Measurements from ENCODE around the gene PROSER1.
"Not testable (repeated sequence)": the region's sequence is repeated elsewhere in the genome, so short reads cannot be mapped to it uniquely, and the experiment has no call there.

Gene PROSER1

DNA sequence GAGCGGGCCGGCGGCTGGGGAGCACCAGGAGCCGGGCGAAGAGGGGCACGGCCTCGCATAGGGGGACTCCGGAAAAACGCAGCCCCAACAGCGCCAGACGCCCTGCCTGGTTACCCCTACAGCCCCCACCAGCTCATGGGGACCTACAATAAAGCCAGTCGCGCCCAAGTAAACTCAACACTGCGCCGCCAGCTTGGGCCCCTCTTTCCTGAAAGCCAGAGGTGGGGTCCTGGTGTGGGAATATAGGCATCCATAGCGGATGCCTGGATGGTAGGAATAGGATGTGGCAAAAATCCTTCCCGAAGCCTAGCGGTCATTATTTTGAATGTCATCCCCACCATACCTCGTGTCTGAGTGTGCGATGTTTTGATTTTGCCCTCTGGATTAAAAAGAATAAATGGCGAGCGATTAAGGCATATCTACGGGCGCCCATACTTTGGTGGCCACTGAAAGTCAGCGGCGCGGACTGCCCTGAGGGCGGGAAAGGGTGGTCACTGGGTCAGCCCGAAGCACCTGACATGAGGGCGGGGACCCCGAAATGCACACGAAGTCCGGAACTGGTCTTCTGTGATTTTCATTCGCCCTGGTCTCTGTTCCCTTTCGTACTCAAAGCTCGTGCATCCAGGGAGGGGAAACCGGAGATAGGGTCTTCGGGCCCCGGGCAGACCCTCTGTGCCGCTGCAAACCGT lies at the start of gene PROSER1, which contains the start of gene NHLRC3:
Gene PROSER1 (minus strand): TSS at position 210 of the 689 bp plus-strand sequence. CDS start 847 bp downstream, outside the sequence.
Gene NHLRC3 (plus strand): TSS at position 577 of the 689 bp plus-strand sequence. CDS start 184 bp downstream, outside the sequence.
- in situ Hi-C loops (cut with MboI; ENCODE audit: low sequenced_read_pairs) = no loop called here

GRCh38 chr13:39086251-39086945 lies 48.5 kb upstream of the PROSER1 start:
- in situ Hi-C loops (cut with MboI; ENCODE audit: low sequenced_read_pairs) = not testable (repeated sequence)

- in situ Hi-C loops (cut with MboI; ENCODE audit: low sequenced_read_pairs) = no loop called here
Observed at GRCh38 chr13:39073983-39074382, 36.1 kb upstream of the PROSER1 start.

DNA sequence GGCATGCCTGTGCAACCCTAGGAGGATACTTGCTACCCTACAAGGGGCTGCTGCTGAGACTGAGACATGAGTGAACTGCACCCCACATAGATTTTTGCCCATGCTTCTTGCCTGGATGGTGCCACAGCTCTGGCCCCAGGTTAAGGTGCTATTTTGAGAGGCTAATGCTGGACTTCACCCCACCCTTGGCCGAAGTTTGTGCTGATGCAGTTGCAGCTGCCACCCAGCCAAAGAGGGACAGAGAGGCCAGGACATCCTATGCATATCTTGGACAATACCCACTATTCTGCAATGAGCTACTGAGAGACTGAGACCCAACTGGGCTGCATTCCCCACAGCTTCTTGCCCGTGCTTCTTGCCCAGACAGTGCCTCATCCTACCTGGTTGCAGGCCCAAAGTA lies 35.0 kb upstream of the PROSER1 start:
- in situ Hi-C loops (cut with MboI; ENCODE audit: low sequenced_read_pairs) = no loop called here

- in situ Hi-C loops (cut with MboI; ENCODE audit: low sequenced_read_pairs) = no loop called here
Observed at GRCh38 chr13:39062004-39062403, 24.1 kb upstream of the PROSER1 start.

DNA sequence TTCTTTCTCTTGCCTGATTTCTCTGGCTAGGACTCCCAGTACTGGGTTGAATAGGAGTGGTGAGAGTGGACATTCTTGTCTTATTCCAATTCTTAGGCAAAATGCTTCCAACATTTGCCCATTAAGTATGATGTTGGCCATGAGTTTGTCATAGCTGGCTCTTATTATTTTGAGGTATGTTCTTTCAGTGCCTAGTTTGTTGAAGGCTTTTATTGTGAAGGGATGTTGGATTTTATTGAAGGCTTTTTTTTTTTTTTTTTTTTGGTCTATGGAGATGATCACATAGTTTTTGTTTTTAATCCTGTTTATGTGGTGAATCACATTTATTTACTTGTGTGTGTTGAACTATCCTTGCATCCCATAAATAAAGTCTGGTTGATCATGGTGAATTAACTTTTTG lies 20.2 kb upstream of the PROSER1 start:
- in situ Hi-C loops (cut with MboI; ENCODE audit: low sequenced_read_pairs) = no loop called here

- in situ Hi-C loops (cut with MboI; ENCODE audit: low sequenced_read_pairs) = no loop called here
Observed at GRCh38 chr13:39056018-39056417, 18.1 kb upstream of the PROSER1 start.

GRCh38 chr13:39054112-39054511 lies 16.2 kb upstream of the PROSER1 start:
- in situ Hi-C loops (cut with MboI; ENCODE audit: low sequenced_read_pairs) = no loop called here

DNA sequence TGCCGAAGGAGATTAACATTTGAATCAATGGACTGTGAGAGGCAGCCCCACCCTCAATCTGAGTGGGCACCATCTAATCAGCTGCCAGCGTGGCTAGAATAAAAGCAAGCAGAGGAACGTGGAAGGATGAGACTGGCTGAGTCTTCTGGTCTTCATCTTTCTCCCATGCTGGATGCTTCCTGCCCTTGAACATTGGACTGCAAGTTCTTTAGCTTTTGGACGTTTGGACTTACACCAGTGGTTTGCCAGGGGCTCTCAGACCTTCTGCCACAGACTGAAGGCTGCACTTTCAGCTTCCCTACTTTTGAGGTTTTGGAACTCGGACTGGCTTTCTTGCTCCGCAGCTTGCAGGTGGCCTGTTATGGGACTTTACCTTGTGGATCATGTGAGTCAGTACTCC lies 15.1 kb upstream of the PROSER1 start:
- in situ Hi-C loops (cut with MboI; ENCODE audit: low sequenced_read_pairs) = no loop called here

DNA sequence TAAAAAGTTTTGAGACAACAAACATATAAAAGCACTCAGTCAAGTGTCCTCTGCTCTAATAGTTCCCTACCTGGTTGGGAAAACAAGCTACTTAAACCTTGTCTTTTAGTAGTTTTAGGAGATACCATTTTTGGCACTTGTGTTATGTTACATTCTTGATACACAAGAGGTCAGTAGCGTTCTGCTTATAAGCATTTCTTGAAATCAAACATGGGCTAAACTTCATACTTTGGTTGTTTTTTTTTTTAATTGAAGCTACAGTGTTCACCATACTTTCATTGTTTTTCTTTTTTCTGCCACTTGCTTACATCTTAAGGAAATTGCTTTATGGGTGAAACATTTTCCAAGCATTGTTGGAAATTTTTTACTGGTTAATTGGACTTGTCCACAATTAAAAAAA lies 13.3 kb upstream of the PROSER1 start:
- in situ Hi-C loops (cut with MboI; ENCODE audit: low sequenced_read_pairs) = no loop called here

DNA sequence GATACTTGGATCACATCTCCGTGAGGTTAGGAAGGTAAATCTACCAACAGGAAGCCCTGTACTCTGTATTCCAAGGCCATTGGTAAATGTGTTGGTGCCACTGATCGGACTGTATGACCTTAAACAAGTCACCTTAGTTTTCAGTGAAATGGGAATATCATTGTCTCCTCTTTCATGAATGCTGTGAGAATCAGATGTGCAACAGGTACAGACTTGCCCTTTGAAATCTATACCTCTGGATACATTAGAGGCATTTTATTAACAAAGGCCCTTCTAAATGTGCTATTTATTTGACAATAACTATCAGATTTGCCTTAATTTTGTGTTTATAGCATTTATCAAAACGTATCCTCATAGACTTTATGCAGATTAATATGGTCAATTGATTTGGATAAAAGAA lies 11.4 kb upstream of the PROSER1 start:
- in situ Hi-C loops (cut with MboI; ENCODE audit: low sequenced_read_pairs) = no loop called here

DNA sequence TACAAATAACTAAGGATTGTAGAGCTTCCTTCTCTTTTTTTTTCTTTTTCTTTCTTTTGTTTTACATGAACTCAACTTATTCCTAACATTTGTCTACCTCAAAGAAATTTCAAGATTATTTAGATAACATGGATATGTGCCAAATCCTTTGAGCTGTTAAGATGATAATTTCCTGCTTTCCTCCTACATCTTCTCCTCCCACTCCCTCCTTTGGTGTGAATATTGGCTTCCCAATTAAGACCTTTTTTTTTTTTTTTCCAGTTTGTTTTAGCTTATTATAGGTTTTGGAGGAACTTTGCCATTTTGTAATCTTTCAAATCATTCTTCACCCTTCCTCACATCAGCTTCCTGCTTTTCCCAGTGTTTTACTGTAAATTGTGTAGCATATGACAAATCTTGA lies 10.9 kb upstream of the PROSER1 start:
- in situ Hi-C loops (cut with MboI; ENCODE audit: low sequenced_read_pairs) = no loop called here

- in situ Hi-C loops (cut with MboI; ENCODE audit: low sequenced_read_pairs) = no loop called here
Observed at GRCh38 chr13:39047560-39047959, 9.7 kb upstream of the PROSER1 start.

DNA sequence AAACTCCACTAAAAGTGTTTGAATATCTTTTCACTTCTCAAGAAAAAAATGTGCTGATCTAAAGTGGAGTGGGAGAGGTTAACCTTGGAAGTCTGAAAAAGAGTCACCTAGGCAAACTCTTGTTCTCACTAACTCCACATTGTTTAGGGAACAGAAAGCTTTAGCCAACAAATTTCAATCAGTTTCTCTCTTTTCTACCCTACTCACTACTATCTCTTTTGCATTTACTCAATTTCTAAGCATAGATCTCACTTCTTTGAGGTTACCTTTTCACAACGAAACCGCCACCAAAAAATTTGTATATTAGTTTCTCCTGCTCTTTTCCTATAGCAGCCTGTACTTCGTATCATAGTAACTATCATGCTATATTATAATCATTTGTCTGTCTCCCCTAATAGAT lies 6.6 kb upstream of the PROSER1 start:
- in situ Hi-C loops (cut with MboI; ENCODE audit: low sequenced_read_pairs) = no loop called here

GRCh38 chr13:39040206-39040605 lies 2.3 kb upstream of the PROSER1 start:
- in situ Hi-C loops (cut with MboI; ENCODE audit: low sequenced_read_pairs) = no loop called here

DNA sequence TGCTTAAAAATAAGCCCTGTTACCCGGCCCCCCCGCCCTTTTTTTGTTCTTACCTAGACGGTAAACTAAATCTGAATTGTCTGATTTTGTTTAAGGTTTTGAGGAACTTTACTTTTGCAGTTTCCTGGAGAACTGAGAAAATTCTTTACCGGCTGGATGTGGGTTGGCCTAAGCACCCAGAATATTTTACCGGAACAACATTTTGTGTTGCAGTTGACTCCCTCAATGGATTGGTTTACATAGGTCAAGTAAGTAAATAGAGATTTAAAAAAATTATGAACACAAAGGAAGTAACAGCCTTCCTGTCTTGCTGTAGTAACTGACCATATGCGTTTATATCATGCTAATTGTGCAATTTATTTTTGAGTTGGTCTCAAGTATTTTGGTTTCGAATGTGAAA lies 1.2 kb upstream of the PROSER1 start:
- in situ Hi-C loops (cut with MboI; ENCODE audit: low sequenced_read_pairs) = no loop called here

GRCh38 chr13:39038569-39039030 lies 711 bp upstream of the PROSER1 start:
- in situ Hi-C loops (cut with MboI; ENCODE audit: low sequenced_read_pairs) = no loop called here

DNA sequence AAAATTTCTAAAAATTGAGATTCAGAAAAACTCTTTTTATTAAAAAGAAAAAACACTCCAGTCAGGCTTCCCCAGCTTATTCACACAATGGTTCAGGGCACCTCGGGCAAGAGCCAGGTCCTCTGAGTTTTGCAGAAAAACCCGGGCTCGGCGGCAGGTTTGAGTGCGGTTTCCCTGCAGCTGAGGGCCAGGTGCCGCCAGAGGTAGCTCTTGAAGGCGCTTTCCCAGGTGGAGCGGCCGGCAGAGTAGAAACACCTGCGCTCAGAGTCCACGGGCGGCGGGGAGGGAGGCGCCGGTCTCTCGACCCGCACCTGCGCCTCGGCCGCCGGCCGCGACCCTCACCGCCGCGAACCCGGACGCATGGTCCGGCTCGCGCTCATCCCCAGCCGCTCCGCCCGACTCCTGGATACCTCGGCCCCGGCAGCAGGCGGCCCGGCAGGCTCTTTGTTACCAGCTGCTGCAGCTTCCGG lies 444 bp downstream of the PROSER1 start:
- in situ Hi-C loops (cut with MboI; ENCODE audit: low sequenced_read_pairs) = no loop called here

DNA sequence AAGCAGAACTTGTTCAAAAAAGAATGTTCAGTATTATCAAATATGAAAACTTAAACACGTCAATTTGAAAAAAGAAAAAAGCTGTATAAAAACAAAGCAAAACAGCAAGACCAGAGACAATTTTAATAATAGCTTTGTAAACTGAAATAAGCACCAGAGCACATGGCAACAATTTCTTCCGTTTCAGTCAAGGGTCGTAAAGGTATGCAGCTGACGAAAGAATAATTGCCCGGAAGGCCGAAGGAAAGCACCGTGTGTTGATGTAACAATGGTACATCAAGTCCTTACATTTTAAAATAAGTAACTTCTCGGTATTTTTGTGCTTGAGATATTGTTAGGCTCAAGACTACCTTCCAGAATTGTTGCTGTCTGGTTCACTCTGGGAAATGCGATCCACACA lies 1.7 kb downstream of the PROSER1 start:
- in situ Hi-C loops (cut with MboI; ENCODE audit: low sequenced_read_pairs) = no loop called here

DNA sequence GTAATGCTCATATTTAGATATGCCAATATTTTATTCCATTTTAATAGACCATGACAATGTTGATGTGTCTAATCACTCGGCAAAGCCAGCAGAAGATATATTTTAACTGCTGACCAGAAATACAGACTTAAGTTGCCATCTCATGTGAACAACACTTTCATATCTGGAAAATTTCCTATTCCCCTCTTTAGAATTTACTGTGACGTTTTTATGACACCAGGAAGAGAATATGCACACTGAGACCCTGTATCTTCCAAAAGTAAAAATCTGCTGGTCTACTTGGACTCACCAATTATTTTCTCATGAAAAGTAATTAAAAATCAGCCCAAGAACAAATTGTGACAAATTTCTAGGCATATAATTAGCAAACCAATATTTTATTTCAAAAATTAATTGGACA lies 2.1 kb downstream of the PROSER1 start:
- in situ Hi-C loops (cut with MboI; ENCODE audit: low sequenced_read_pairs) = no loop called here

GRCh38 chr13:39035204-39035603 lies 2.7 kb downstream of the PROSER1 start:
- in situ Hi-C loops (cut with MboI; ENCODE audit: low sequenced_read_pairs) = no loop called here

DNA sequence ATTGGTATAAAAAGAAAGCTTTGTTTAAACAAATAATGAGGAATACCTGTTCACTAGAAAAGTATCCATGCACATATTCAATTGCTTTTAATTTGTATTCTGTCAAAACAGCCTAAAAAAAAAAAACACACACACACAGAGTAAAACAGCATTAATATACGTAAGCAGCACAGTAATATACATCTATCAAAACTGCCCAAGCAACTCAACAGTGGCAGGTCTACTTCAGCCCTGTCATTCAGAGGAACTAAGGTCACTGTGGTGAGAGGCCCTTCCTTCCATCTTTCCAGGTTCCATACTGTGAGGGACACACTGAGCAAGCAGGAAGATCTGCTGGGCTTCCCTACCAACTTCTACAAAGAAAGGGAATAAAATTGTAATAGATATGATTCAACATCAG lies 3.8 kb downstream of the PROSER1 start:
- in situ Hi-C loops (cut with MboI; ENCODE audit: low sequenced_read_pairs) = no loop called here

All from HL-60/S4 (cell line).